CD4-positive, alpha-beta T cell (primary cell): ENCODE measurements around the gene GAB3. TPM values are rescaled to one million over a fixed set of nuclear protein-coding genes. Genes with fewer than 3 reads are reported as not detected.

Source experiments
- ATAC-seq: fragments of 200-7000 bp; cut with Tn5 transposase; one replicate; pipeline ENCODE4 v1.10.0; 2022; ENCODE audit warnings: mild to moderate bottlenecking; ENCODE audit not compliant: poor library complexity
- CTCF ChIA-PET: fragments of 350-600 bp; sonication (Branson Sonifier 250); formaldehyde crosslinking; loops from one replicate; lab custom pipeline; 2021; ENCODE audit warnings: antibody characterized with exemption, inconsistent platforms; lab: Charles Lee
- POLR2A ChIA-PET: fragments of 350-600 bp; sonication (Branson Sonifier 250); formaldehyde crosslinking; loops from one replicate; lab custom pipeline; 2021; ENCODE audit warnings: antibody characterized with exemption, inconsistent platforms; lab: Charles Lee
- DNase-seq, 14 experiments: peaks; one replicate each; pipeline ENCODE4 v3.0.0-alpha.2; 2013 to 2020; ENCODE audit warnings: mixed read lengths in 2 of 14
- H3K27ac ChIP-seq, 2 donors: one replicate each; pipeline versions ENCODE4 v1.5.1 to v1.7.0; 2013; ENCODE audit warnings: low read length in 2 of 2, low read depth in 1 of 2, mild to moderate bottlenecking in 1 of 2
- H3K27me3 ChIP-seq, 2 experiments: 1 replicate in 1 of 2; 2 replicates in 1 of 2; pipeline versions ENCODE4 v1.6.1 to v1.7.0; 2013; ENCODE audit warnings: low read length in 2 of 2, control low read depth in 1 of 2, mild to moderate bottlenecking in 1 of 2, moderate library complexity in 1 of 2; ENCODE audit not compliant: insufficient read depth in 2 of 2, control insufficient read depth in 1 of 2
- H3K36me3 ChIP-seq: one replicate; pipeline ENCODE4 v1.6.1; 2013; ENCODE audit warnings: low read length, control low read depth; ENCODE audit not compliant: insufficient read depth
- H3K4me1 ChIP-seq: one replicate; pipeline ENCODE4 v1.6.1; 2013; ENCODE audit warnings: low read length, control low read depth; ENCODE audit not compliant: insufficient read depth
- H3K4me3 ChIP-seq: one replicate; pipeline ENCODE4 v1.5.1; 2013; ENCODE audit warnings: mild to moderate bottlenecking, low read length, moderate library complexity
- H3K9me3 ChIP-seq, 2 experiments: 1 replicate in 1 of 2; 2 replicates in 1 of 2; pipeline versions ENCODE4 v1.6.1 to v1.7.0; 2013; ENCODE audit warnings: low read length in 2 of 2, mild to moderate bottlenecking in 2 of 2, control low read depth in 1 of 2, moderate library complexity in 1 of 2; ENCODE audit not compliant: control insufficient read depth in 1 of 2, insufficient read depth in 1 of 2
- H3K27ac Mint-ChIP-seq: one replicate; pipeline ENCODE4 v1.8.0; 2020; ENCODE audit warnings: mixed read lengths
- H3K27me3 Mint-ChIP-seq: one replicate; pipeline ENCODE4 v1.8.0; 2021; ENCODE audit warnings: mixed read lengths
- H3K36me3 Mint-ChIP-seq: one replicate; pipeline ENCODE4 v1.8.0; 2021; ENCODE audit warnings: low read depth, mixed read lengths
- H3K4me1 Mint-ChIP-seq: one replicate; pipeline ENCODE4 v1.8.0; 2021; ENCODE audit warnings: low read depth, mixed read lengths
- H3K4me3 Mint-ChIP-seq: one replicate; pipeline ENCODE4 v1.8.0; 2020; ENCODE audit warnings: mild to moderate bottlenecking, mixed read lengths
- H3K9me3 Mint-ChIP-seq: one replicate; pipeline ENCODE4 v1.8.0; 2020; ENCODE audit warnings: mixed read lengths
- CTCF ChIP-seq: fragments of 200-600 bp; IDR thresholded peaks from one replicate; pipeline ENCODE4 v1.8.0; 2022; ENCODE audit warnings: antibody characterized with exemption, mild to moderate bottlenecking
- intact Hi-C, 2 experiments: fragments of 100-400 bp; cut with DNase I in 1 of 2; cut with micrococcal nuclease in 1 of 2; formaldehyde crosslinking; loops; one replicate each; pipeline versions ENCODE4 v1.15.1 to v1.9.0; 2023 to 2025; cut with DNase I, micrococcal nuclease
- total RNA-seq, 174 experiments: library from RNA in 2 of 174; stranded (reverse) in 2 of 174; gene quantifications; one replicate each; pipeline ENCODE4 v1.2.3 and lab custom pipeline; 2021 to 2026

The GAB3 gene
- total RNA-seq, 2 experiments from 2014 or later: 3.4 to 3.5 TPM

DNA sequence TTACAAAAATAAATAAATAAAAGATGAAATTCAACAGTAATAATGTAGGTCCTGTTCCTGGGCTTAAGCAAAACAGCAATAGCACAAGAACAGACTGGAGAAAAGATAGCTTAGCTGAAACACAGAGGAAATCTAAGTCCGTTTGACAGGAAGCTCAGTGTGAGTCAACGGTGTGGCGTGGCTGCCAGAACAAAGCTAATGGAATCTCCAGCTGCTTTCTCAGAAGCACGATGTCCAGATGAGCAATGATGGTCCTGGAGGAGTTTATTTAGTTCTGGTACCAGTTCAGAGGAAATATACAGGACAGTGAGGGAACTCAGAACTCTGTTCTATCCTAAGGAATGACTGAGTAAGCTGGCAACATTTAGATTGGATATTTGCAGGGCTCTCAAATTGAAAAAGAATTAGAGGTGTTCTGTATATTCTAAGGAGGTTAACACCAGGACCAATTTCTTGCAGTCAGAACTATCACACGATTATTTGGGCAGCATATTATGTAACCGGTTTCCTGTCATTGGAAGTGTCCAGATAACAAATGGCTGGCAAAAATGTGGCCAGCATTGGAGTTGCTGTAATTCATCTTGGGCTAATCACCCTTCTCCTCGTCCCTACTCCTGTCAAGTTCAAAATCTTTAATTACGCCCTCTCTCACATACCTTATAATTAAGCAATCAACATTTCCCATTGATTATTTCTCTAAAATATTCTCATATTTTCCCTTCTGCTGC lies 12.7 kb downstream of the GAB3 start:
- ChIA-PET CTCF (interaction anchor here (1.0 kb wide), 1 partner anchor 13 kb away, joined by 3 read pairs; no protein-coding TSS in a partner anchor), POLR2A (interaction anchor here (0.9 kb wide), 2 partner anchors 10 to 13 kb away, joined by 5 to 6 read pairs; partner anchors contain the start of gene GAB3)
- Mint-ChIP-seq H3K9me3 (no peaks in the 10 kb centered on the region), H3K4me1 (peaks cover 63% of the 10 kb centered on the region), H3K27ac (peak overlapping the region; percentile 57), H3K36me3 (no peaks in the 10 kb centered on the region), H3K27me3 (no peaks in the 10 kb centered on the region), H3K4me3 (peak overlapping the region; percentile 39)
- Histone ChIP-seq H3K36me3 (no peaks in the 10 kb centered on the region), H3K4me3 (no peak overlapping the region), H3K27me3 (no peaks in the 10 kb centered on the region), H3K9me3 (no peaks in the 10 kb centered on the region), H3K4me1 (peaks cover 54% of the 10 kb centered on the region), H3K27ac (peak overlapping the region in 1 of 2 donors; percentile 13)
- ATAC-seq (peak; percentile 40), DNase-seq (peak in 4 of 14 experiments; percentile 49 to 66 (median 56))
- intact Hi-C loops: no loop called here
- no peak for TF ChIP-seq CTCF

GRCh38 chrX:154737136-154737535 lies 13.7 kb downstream of the GAB3 start:
- DNase-seq (no peak), ATAC-seq (no peak)
- no peaks in the 10 kb centered on the region for H3K27me3 ChIP-seq
- H3K4me1 ChIP-seq: peaks cover 62% of the 10 kb centered on the region
- H3K27ac Mint-ChIP-seq: peak overlapping the region; percentile 94
- no peak overlapping the region for H3K4me3 ChIP-seq
- H3K27me3 Mint-ChIP-seq: no peaks in the 10 kb centered on the region
- H3K9me3 ChIP-seq: no peaks in the 10 kb centered on the region
- peaks cover 73% of the 10 kb centered on the region for H3K4me1 Mint-ChIP-seq
- CTCF ChIA-PET: no interaction called here
- H3K36me3 Mint-ChIP-seq: no peaks in the 10 kb centered on the region
- no peaks in the 10 kb centered on the region for H3K9me3 Mint-ChIP-seq
- no peak for TF ChIP-seq CTCF
- no peak overlapping the region for H3K4me3 Mint-ChIP-seq
- no peak overlapping the region for H3K27ac ChIP-seq
- POLR2A ChIA-PET: no interaction called here
- no peaks in the 10 kb centered on the region for H3K36me3 ChIP-seq
- intact Hi-C loops: no loop called here

DNA sequence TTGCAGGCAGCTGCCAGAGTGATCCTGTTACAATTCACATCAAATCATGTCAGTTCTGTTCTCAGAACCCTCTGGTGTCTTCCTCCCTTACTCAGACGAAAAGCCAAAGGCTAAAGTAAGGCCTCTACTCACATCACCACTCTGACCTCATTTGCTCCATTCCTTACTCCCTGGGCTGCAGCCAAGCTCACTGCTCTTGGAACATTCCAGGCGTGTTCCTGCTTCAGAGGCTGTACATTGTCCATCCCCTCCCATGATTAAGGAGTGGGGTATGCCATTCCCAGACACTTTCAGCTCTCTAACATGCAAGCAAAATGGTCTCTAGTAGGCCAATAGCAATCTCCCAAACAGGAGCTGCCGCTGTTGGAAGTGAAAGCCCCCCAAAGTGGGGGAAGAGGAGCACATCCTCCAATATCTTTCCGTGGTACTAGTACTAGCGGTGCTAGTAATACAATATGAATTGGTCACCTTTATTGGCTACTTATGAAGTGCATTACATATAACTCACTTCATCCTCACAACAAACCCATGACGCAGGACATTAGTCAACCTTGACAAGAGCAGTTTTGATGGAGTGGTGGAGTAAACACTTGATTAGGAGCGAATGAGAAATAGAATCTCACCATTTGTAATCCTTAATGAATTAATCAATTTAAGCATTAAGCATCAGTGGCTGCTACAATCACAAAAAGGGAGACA lies 15.0 kb downstream of the GAB3 start:
- CTCF ChIA-PET: no interaction called here

More for the DNA sequence above, 15.0 kb downstream of the GAB3 start:
- H3K27me3 Mint-ChIP-seq: no peaks in the 10 kb centered on the region
- H3K27ac Mint-ChIP-seq: peak overlapping the region; percentile 94
- no peaks in the 10 kb centered on the region for H3K9me3 Mint-ChIP-seq
- DNase-seq (no peak), ATAC-seq (no peak)
- no peaks in the 10 kb centered on the region for H3K27me3 ChIP-seq
- peaks cover 86% of the 10 kb centered on the region for H3K4me1 Mint-ChIP-seq
- intact Hi-C loops: loop anchor here in 1 of 2 experiments (2.0 kb wide), 2 partner anchors 13 to 17 kb away; no protein-coding TSS in a partner anchor
- no peaks in the 10 kb centered on the region for H3K36me3 ChIP-seq
- H3K4me3 Mint-ChIP-seq: peak overlapping the region; percentile 55
- no peak overlapping the region for H3K4me3 ChIP-seq
- POLR2A ChIA-PET: interaction anchor here (0.9 kb wide), 1 partner anchor 15 kb away, joined by 3 read pairs; the partner anchor contains the start of gene GAB3
- peaks cover 73% of the 10 kb centered on the region for H3K4me1 ChIP-seq
- no peaks in the 10 kb centered on the region for H3K9me3 ChIP-seq
- no peaks in the 10 kb centered on the region for H3K36me3 Mint-ChIP-seq
- H3K27ac ChIP-seq: peak overlapping the region in 1 of 2 donors; percentile 63
- no peak for TF ChIP-seq CTCF
